ENCODE data around the gene DLGAP1.

DNA sequence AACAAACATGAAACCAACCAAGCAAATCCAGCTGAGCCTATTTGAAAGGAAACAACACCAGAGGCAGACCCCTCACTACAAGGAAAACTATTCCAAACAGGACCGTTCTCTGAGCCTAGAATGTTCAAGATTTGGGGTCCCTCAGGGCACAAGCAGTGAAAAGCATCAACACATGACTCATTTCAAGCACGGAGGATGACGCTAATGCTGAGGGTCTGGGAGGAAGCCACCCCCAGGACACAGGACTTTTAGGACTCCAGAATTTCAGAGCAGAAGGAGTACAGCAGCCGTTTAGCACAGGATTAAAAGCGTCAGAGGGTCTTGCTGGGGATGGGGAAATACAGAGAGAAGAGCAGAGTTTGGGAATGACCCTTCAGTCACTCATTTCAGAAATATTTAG, 168.9 kb downstream of the DLGAP1 start:
- TF ChIP-seq ZNF883 (CRISPR knock-in tag; IDR thresholded peaks at IDR 0.05; ENCODE audit: not compliant biosample characterization) (no peak), MEIS2 (CRISPR knock-in tag; IDR thresholded peaks at IDR 0.05) (no peak), CTCF (CRISPR knock-in tag; IDR thresholded peaks at IDR 0.05) (no peak), ZFP37 (CRISPR knock-in tag; IDR thresholded peaks at IDR 0.05; ENCODE audit: borderline replicate concordance) (no peak), ZNF770 (CRISPR knock-in tag; IDR thresholded peaks at IDR 0.05) (no peak), REL (CRISPR knock-in tag; conservative IDR thresholded peaks at IDR 0.05) (no peak), ZNF776 (CRISPR knock-in tag; IDR thresholded peaks at IDR 0.05) (no peak), RFXANK (CRISPR knock-in tag; IDR thresholded peaks at IDR 0.05) (no peak)
- TF ChIP-seq, protein P1, sequence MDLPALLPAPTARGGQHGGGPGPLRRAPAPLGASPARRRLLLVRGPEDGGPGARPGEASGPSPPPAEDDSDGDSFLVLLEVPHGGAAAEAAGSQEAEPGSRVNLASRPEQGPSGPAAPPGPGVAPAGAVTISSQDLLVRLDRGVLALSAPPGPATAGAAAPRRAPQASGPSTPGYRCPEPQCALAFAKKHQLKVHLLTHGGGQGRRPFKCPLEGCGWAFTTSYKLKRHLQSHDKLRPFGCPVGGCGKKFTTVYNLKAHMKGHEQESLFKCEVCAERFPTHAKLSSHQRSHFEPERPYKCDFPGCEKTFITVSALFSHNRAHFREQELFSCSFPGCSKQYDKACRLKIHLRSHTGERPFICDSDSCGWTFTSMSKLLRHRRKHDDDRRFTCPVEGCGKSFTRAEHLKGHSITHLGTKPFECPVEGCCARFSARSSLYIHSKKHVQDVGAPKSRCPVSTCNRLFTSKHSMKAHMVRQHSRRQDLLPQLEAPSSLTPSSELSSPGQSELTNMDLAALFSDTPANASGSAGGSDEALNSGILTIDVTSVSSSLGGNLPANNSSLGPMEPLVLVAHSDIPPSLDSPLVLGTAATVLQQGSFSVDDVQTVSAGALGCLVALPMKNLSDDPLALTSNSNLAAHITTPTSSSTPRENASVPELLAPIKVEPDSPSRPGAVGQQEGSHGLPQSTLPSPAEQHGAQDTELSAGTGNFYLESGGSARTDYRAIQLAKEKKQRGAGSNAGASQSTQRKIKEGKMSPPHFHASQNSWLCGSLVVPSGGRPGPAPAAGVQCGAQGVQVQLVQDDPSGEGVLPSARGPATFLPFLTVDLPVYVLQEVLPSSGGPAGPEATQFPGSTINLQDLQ (CRISPR knock-in tag; IDR thresholded peaks at IDR 0.05): no peak

All from HepG2 (cell line).